ENCODE data around the gene RECK.

RECK gene

GRCh38 chr9:36169708-36170107 lies 133.0 kb downstream of the RECK start:
- H3K9ac ChIP-seq (ENCODE audit: low read depth in 1 of 2, low read length in 2 of 2), result no peak overlapping the region
- no peak overlapping the region for H3K27ac ChIP-seq (ENCODE audit: low read depth in 2 of 2, low read length in 2 of 2)
- no peaks in the 10 kb centered on the region for H3K36me3 ChIP-seq (ENCODE audit: control insufficient read depth in 2 of 2, insufficient read depth in 2 of 2, low read length in 2 of 2)
- peaks cover 4 to 6% of the 10 kb centered on the region in 2 donors for H3K4me1 ChIP-seq (ENCODE audit: control insufficient read depth in 2 of 2, insufficient read depth in 2 of 2, low read length in 2 of 2)
- H3K9me3 ChIP-seq (ENCODE audit: control insufficient read depth in 2 of 2, low read length in 2 of 2), result no peaks in the 10 kb centered on the region
- H3K27me3 ChIP-seq (ENCODE audit: control insufficient read depth in 2 of 2, insufficient read depth in 2 of 2, low read length in 2 of 2), result no peaks in the 10 kb centered on the region
- no peak overlapping the region for H3K4me3 ChIP-seq (ENCODE audit: low read length in 2 of 2)

GRCh38 chr9:36170531-36170930 lies 133.8 kb downstream of the RECK start:
- Histone ChIP-seq H3K9ac (ENCODE audit: low read depth in 1 of 2, low read length in 2 of 2) (no peak overlapping the region), H3K4me3 (ENCODE audit: low read length in 2 of 2) (no peak overlapping the region), H3K27ac (ENCODE audit: low read depth in 2 of 2, low read length in 2 of 2) (no peak overlapping the region), H3K9me3 (ENCODE audit: control insufficient read depth in 2 of 2, low read length in 2 of 2) (no peaks in the 10 kb centered on the region), H3K4me1 (ENCODE audit: control insufficient read depth in 2 of 2, insufficient read depth in 2 of 2, low read length in 2 of 2) (peaks cover 4 to 6% of the 10 kb centered on the region in 2 donors), H3K27me3 (ENCODE audit: control insufficient read depth in 2 of 2, insufficient read depth in 2 of 2, low read length in 2 of 2) (no peaks in the 10 kb centered on the region), H3K36me3 (ENCODE audit: control insufficient read depth in 2 of 2, insufficient read depth in 2 of 2, low read length in 2 of 2) (no peaks in the 10 kb centered on the region)

GRCh38 chr9:36173861-36174260 lies 137.1 kb downstream of the RECK start:
- no peak overlapping the region for H3K4me3 ChIP-seq (ENCODE audit: low read length in 2 of 2)
- H3K27ac ChIP-seq (ENCODE audit: low read depth in 2 of 2, low read length in 2 of 2), result no peak overlapping the region
- H3K4me1 ChIP-seq (ENCODE audit: control insufficient read depth in 2 of 2, insufficient read depth in 2 of 2, low read length in 2 of 2), result no peaks in the 10 kb centered on the region
- no peak overlapping the region for H3K9ac ChIP-seq (ENCODE audit: low read depth in 1 of 2, low read length in 2 of 2)
- H3K9me3 ChIP-seq (ENCODE audit: control insufficient read depth in 2 of 2, low read length in 2 of 2), result no peaks in the 10 kb centered on the region
- no peaks in the 10 kb centered on the region for H3K27me3 ChIP-seq (ENCODE audit: control insufficient read depth in 2 of 2, insufficient read depth in 2 of 2, low read length in 2 of 2)
- no peaks in the 10 kb centered on the region for H3K36me3 ChIP-seq (ENCODE audit: control insufficient read depth in 2 of 2, insufficient read depth in 2 of 2, low read length in 2 of 2)
